SK-N-SH (cell line): Measurements from ENCODE around the gene TGFB1I1. TPM values are rescaled to one million over a fixed set of nuclear protein-coding genes. Genes with fewer than 3 reads are reported as not detected.

Experiments used
- CTCF ChIA-PET: fragments of 300-600, 350-600 bp; formaldehyde crosslinking; extraction: SDS; loops from one replicate; lab custom pipeline; 2021; lab: Yijun Ruan, JAX
- POLR2A ChIA-PET: fragments of 350-600 bp; sonication (Branson Sonifier 250); formaldehyde crosslinking; extraction: SDS; loops from one replicate; lab custom pipeline; 2020; ENCODE audit warnings: antibody characterized with exemption, inconsistent platforms; lab: Yijun Ruan, JAX
- DNase-seq: peaks from one replicate; pipeline ENCODE4 v3.0.0; 2012
- H2AFZ ChIP-seq: fragments of 200-600 bp; sonication (generic); 2 replicates; pipeline ENCODE4 v1.8.1; 2016; ENCODE audit warnings: antibody characterized with exemption, mild to moderate bottlenecking, low read depth
- H3F3A ChIP-seq: fragments of 200-600 bp; sonication (generic); replicated peaks from 2 replicates; pipeline ENCODE3; 2016; ENCODE audit warnings: antibody characterized with exemption, mild to moderate bottlenecking; ENCODE audit not compliant: insufficient read depth
- H3K27ac ChIP-seq, 2 experiments: fragments of 200-500 bp in 1 of 2; fragments of 200-600 bp in 1 of 2; sonication (Bioruptor generic) in 1 of 2; sonication (generic), shearing (Covaris generic) in 1 of 2; 2 replicates each; pipeline versions ENCODE4 v1.5.1 to v1.6.1; 2014 to 2016; ENCODE audit warnings: low read depth in 2 of 2, inconsistent platforms in 1 of 2, low read length in 1 of 2, mild to moderate bottlenecking in 1 of 2, mixed read lengths in 1 of 2
- H3K27me3 ChIP-seq: fragments of 200-600 bp; sonication (generic), shearing (Covaris generic); 2 replicates; pipeline ENCODE4 v1.6.1; 2016; ENCODE audit warnings: mixed run types; ENCODE audit not compliant: insufficient read depth
- H3K36me3 ChIP-seq, 2 experiments: fragments of 200-500 bp in 1 of 2; fragments of 200-600 bp in 1 of 2; sonication (Bioruptor generic) in 1 of 2; sonication (generic) in 1 of 2; replicated peaks in 1 of 2; 2 replicates each; pipeline versions ENCODE3 to v1.5.1; 2014 to 2016; ENCODE audit warnings: low read length in 1 of 2, mild to moderate bottlenecking in 1 of 2; ENCODE audit not compliant: insufficient read depth in 2 of 2, control insufficient read depth in 1 of 2
- H3K4me1 ChIP-seq, 2 experiments: fragments of 200-500 bp in 1 of 2; fragments of 200-600 bp in 1 of 2; sonication (Bioruptor generic) in 1 of 2; sonication (generic), shearing (Covaris generic) in 1 of 2; 2 replicates each; pipeline versions ENCODE4 v1.5.1 to v1.6.1; 2014 to 2016; ENCODE audit warnings: low read depth in 1 of 2, low read length in 1 of 2, mixed run types in 1 of 2; ENCODE audit not compliant: insufficient read depth in 2 of 2, control insufficient read depth in 1 of 2
- H3K4me2 ChIP-seq: fragments of 200-600 bp; sonication (generic), shearing (Covaris generic); 2 replicates; pipeline ENCODE4 v1.6.1; 2017; ENCODE audit warnings: mixed run types
- H3K4me3 ChIP-seq, 2 experiments: fragments of 200-500 bp in 1 of 2; fragments of 200-600 bp in 1 of 2; sonication (Bioruptor generic) in 1 of 2; sonication (generic), shearing (Covaris generic) in 1 of 2; 2 replicates each; pipeline versions ENCODE4 v1.5.1 to v1.8.1; 2014 to 2016; ENCODE audit warnings: low read depth in 2 of 2, inconsistent platforms in 1 of 2, low read length in 1 of 2, mild to moderate bottlenecking in 1 of 2, mixed read lengths in 1 of 2, moderate library complexity in 1 of 2
- H3K79me2 ChIP-seq: fragments of 200-600 bp; sonication (generic); 2 replicates; pipeline ENCODE4 v1.8.1; 2017; ENCODE audit warnings: mild to moderate bottlenecking; ENCODE audit not compliant: insufficient read depth
- H3K9ac ChIP-seq: fragments of 200-600 bp; sonication (generic); 2 replicates; pipeline ENCODE4 v1.6.1; 2017; ENCODE audit warnings: mixed run types
- H3K9me2 ChIP-seq: fragments of 200-600 bp; sonication (generic); 2 replicates; pipeline ENCODE4 v1.6.1; 2017; ENCODE audit warnings: mixed run types
- H3K9me3 ChIP-seq: fragments of 200-600 bp; sonication (generic); 2 replicates; pipeline ENCODE4 v1.6.1; 2017; ENCODE audit warnings: mixed run types, mild to moderate bottlenecking, moderate library complexity
- H4K20me1 ChIP-seq: fragments of 200-600 bp; sonication (generic); 2 replicates; pipeline ENCODE4 v1.6.1; 2017; ENCODE audit warnings: mild to moderate bottlenecking, mixed run types; ENCODE audit not compliant: insufficient read depth
- CHD2 ChIP-seq: fragments of 150-350 bp; IDR thresholded peaks from 2 replicates; pipeline ENCODE4 v1.6.1; 2018; ENCODE audit warnings: low read length; ENCODE audit not compliant: partially characterized antibody
- EP300 ChIP-seq, 2 experiments: IDR thresholded peaks; 2 replicates each; pipeline versions ENCODE4 v1.4.0 to v1.6.1; 2012; ENCODE audit warnings: borderline replicate concordance in 1 of 2, low read depth in 1 of 2, low read length in 1 of 2
- EZH2phosphoT487 ChIP-seq: fragments of 200-600 bp; sonication (generic); IDR thresholded peaks from 2 replicates; pipeline ENCODE4 v1.6.1; 2017; ENCODE audit warnings: low read depth, mixed run types, mild to moderate bottlenecking, antibody characterized with exemption, moderate library complexity, borderline replicate concordance
- FOSL2 ChIP-seq: IDR thresholded peaks from 2 replicates; pipeline ENCODE4 v1.4.0; 2012; ENCODE audit warnings: low read depth, mild to moderate bottlenecking, moderate library complexity, borderline replicate concordance
- GATA2 ChIP-seq: sonication (generic); formaldehyde crosslinking; IDR thresholded peaks from 2 replicates; pipeline ENCODE4 v1.5.0; 2020; ENCODE audit warnings: mild to moderate bottlenecking, missing genetic modification reagents
- JUND ChIP-seq: IDR thresholded peaks from 2 replicates; pipeline ENCODE4 v1.4.0; 2012
- MAX ChIP-seq: IDR thresholded peaks from 2 replicates; pipeline ENCODE4 v1.4.0; 2012; ENCODE audit warnings: low read depth
- MEF2A ChIP-seq: IDR thresholded peaks from 2 replicates; pipeline ENCODE4 v1.4.0; 2012; ENCODE audit warnings: low read depth, borderline replicate concordance
- NFIC ChIP-seq: IDR thresholded peaks from 2 replicates; pipeline ENCODE4 v1.4.0; 2012; ENCODE audit warnings: borderline replicate concordance
- PBX3 ChIP-seq: IDR thresholded peaks from 2 replicates; pipeline ENCODE4; 2012
- POLR2AphosphoS5 ChIP-seq: IDR thresholded peaks from 2 replicates; pipeline ENCODE4 v1.6.1; 2012; ENCODE audit warnings: low read depth, low read length
- RXRA ChIP-seq: IDR thresholded peaks from 2 replicates; pipeline ENCODE4 v1.4.0; 2012; ENCODE audit warnings: low read depth, mild to moderate bottlenecking, borderline replicate concordance
- SIN3A ChIP-seq: IDR thresholded peaks from 2 replicates; pipeline ENCODE4 v1.6.1; 2012; ENCODE audit warnings: low read depth, mild to moderate bottlenecking, low read length, moderate library complexity, borderline replicate concordance
- TCF12 ChIP-seq: IDR thresholded peaks from 2 replicates; pipeline ENCODE4 v1.4.0; 2012
- TEAD4 ChIP-seq: IDR thresholded peaks from 2 replicates; pipeline ENCODE4 v1.4.0; 2012; ENCODE audit warnings: mild to moderate bottlenecking, borderline replicate concordance; ENCODE audit not compliant: insufficient read depth
- USF1 ChIP-seq: IDR thresholded peaks from 2 replicates; pipeline ENCODE4 v1.4.0; 2012; ENCODE audit warnings: low read depth, borderline replicate concordance
- USF2 ChIP-seq: fragments of 150-350 bp; IDR thresholded peaks from 2 replicates; pipeline ENCODE4 v1.6.1; 2017; ENCODE audit warnings: antibody characterized with exemption, low read length, low read depth, borderline replicate concordance
- ZBTB33 ChIP-seq: IDR thresholded peaks from 2 replicates; pipeline ENCODE4 v1.4.0; 2012; ENCODE audit warnings: low read depth, borderline replicate concordance
- WGBS: methylation state at CpG from one replicate; pipeline ENCODE4 v1.1.6; 2017; ENCODE audit warnings: low lambda C conversion rate; 5-methylcytosine and 5-hydroxymethylcytosine counted together
- polyA plus RNA-seq, 3 experiments: library from polyadenylated mRNA; depleted of rRNA; stranded (reverse); fragments of >200 nt; gene quantifications; 2 replicates each; pipeline ENCODE4 v1.2.3, GENCODE V29; 2012

The TGFB1I1 gene
- polyA plus RNA-seq, 1 of the 3 experiments (the other 2 are of a cell fraction), result 29.7 TPM

GRCh38 chr16:31428638-31429247 is 43.2 kb upstream of the TGFB1I1 start:
- no peaks in the 10 kb centered on the region for H3K9me2 ChIP-seq
- no peaks in the 10 kb centered on the region for H4K20me1 ChIP-seq
- 59% methylated on average over 7 of the region's 7 CpGs for WGBS
- TF ChIP-seq FOSL2 (no peak), SIN3A (no peak), MAX (no peak), ZBTB33 (no peak), TCF12 (no peak), EZH2phosphoT487 (no peak), RXRA (no peak), CHD2 (no peak), TEAD4 (no peak), POLR2AphosphoS5 (no peak), JUND (no peak), MEF2A (no peak), USF2 (no peak), GATA2 (CRISPR knock-in tag) (no peak), PBX3 (no peak), EP300 (IDR thresholded peaks at IDR 0.05; ENCODE audit: borderline replicate concordance in 1 of 2, low read depth in 1 of 2, low read length in 1 of 2) (no peak), NFIC (no peak), USF1 (no peak)
- H3K79me2 ChIP-seq, result no peaks in the 10 kb centered on the region
- no peak overlapping the region for H2AFZ ChIP-seq
- H3K27me3 ChIP-seq, result peaks cover 31% of the 10 kb centered on the region
- no peak overlapping the region for H3K9ac ChIP-seq
- H3K4me1 ChIP-seq, result no peaks in the 10 kb centered on the region; a peak in 1 of 4 replicates
- no peak overlapping the region for H3K27ac ChIP-seq
- H3K9me3 ChIP-seq, result no peaks in the 10 kb centered on the region
- DNase-seq, result no peak
- H3F3A ChIP-seq, result no peaks in the 10 kb centered on the region
- H3K36me3 ChIP-seq, result no peaks in the 10 kb centered on the region
- POLR2A ChIA-PET, result no interaction called here
- CTCF ChIA-PET, result interaction anchor here (1.1 to 3.0 kb wide), 5 partner anchors 11 to 444 kb away, joined by 3 to 13 read pairs (median 4); partner anchors contain the start of gene ZNF843
- H3K4me3 ChIP-seq, result no peak overlapping the region
- no peak overlapping the region for H3K4me2 ChIP-seq
